GM21529 (cell line): Measurements from ENCODE around the gene P4HA2.
"Not testable (repeated sequence)": the region's sequence is repeated elsewhere in the genome, so short reads cannot be mapped to it uniquely, and the experiment has no call there.

Experiments
- ATAC-seq: cut with Tn5 transposase; IDR thresholded peaks from one replicate; pipeline ENCODE4 v1.9.1; 2021; ENCODE audit not compliant: unreplicated experiment

The P4HA2 gene

DNA sequence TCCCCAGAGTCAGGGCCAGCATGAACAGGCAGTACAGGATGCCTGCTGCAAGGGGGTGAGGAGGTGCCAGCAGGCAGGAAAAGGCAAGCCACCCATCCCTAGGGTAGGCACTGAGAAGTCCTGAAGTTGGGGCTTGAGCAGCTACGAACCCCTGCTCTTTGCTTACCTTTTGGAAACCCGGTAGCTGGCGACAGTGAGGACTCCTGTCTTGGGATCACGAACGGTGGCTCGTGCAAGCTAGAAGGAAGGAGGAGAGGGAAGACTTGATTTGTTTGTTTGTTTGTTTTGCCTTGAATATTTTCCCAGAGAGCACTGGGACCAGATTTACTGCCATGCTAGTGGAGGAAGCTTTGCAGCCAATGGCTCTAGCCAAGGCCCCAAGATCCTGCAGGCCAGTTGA lies 23.7 kb downstream of the P4HA2 start:
- ATAC-seq = no peak

DNA sequence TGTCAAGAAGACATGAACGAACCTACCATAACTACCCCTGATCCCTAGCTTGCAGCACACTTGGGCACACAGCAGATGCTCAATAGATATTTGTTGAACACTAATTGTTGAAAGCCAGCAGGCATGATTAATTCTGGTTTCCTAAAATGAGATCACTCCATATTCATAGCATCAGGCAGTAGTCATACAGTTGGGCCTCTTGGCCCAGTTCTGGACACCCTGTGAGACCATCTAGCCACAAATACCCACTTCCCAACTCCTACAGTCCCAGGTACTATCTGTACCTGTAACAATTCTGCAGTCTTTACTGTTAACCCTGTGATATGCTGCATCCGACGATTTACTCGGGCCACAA lies 24.2 kb downstream of the P4HA2 start:
- ATAC-seq = no peak

- no peak for ATAC-seq
These were observed 24.8 kb downstream of the P4HA2 start for GRCh38 chr5:132202711-132203463.

DNA sequence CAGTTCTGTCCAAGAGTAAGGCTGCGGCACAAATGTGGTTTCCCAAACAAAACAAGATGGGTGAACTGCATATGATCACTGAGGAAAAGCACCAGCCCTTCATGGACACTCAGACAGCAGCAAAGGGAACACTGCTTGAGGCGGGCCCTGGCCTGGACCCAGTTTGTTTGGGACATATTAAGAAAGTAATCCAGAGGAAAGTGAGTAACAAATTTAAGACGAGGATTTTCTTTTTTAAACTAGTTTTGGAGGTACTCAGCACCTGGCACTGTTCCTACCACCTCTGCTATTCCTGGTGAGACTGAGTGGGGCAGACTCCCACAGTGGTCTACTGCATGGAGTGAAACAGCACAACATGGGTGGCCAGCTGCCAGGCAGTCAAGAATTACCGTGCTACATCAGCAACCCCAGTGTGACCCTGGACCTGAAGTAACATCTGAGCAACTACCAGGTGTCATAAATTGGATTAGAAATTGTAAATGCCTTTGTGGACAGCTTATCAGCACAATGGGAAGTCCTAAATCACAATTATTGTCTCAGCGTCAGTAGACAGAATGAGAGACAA lies 28.5 kb downstream of the P4HA2 start:
- ATAC-seq = no peak

GRCh38 chr5:132198571-132198970 lies 29.1 kb downstream of the P4HA2 start:
- ATAC-seq = no peak

DNA sequence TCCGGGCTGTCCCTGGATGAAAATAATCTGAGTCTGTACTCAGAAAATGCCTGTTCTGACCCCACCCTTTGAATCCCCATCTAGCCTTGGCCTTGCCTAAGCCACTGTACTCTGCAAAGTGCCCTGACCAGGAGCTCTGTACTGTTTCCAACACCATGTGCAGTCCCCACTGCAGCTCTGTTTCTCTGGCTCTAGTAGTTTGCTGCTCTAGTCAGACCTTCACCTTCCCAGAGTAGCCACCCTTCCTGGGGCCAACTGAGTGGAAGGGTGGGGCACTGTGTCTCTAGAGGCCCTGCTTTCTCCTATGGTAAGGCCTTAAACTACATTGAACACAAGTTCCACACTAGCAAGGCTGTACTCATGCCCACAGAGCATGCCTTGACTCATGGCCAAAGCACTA lies 31.9 kb downstream of the P4HA2 start:
- no peak for ATAC-seq

DNA sequence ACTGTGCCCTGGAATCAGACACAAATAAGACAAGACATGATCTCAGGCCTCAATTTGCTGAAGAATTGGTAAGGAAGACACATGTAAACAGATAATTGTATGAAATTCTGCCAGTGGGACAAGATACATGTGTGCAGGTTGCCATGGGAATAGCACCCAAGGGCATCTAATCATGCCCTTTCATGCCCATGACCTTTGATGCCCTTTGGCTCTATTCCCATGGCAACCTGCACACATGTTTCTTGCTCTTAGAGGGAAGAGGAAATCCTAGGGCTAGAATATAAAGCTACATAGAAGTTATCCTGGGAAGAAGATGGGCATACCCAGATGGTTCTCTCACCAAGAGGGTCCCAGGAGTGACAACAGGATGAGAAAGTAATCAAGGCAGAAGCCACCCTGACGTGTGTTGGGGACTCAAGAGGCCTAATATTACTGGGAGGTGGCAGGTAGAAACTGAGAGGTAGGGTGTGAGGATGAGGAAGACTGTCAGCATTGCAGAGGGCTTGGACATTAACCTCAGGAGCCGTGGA lies 34.4 kb downstream of the P4HA2 start:
- ATAC-seq = no peak

- peak; percentile 100 for ATAC-seq
These were observed 37.4 kb downstream of the P4HA2 start for GRCh38 chr5:132190161-132190817.

DNA sequence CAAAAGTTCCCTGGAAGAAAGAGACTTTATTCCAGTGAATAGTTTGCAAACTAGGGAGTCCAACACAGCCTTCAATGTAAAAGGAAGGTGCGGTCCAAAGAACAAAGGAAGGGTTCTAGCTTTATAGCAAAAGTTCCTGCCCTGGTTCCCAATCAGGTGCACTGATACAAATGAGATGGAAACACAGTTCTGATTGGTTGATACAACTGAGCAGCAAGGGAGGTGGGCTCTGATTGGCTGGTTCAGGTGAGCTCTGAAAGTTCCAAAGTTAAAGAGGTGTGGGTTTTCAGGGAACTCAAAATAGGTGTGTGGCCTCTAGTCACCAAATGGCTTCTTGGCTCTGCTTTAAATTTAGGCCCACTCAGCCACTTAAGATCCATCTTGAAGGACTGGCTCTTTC lies 43.1 kb downstream of the P4HA2 start:
- ATAC-seq = no peak

GRCh38 chr5:132183723-132184122 lies 43.9 kb downstream of the P4HA2 start:
- ATAC-seq = no peak

DNA sequence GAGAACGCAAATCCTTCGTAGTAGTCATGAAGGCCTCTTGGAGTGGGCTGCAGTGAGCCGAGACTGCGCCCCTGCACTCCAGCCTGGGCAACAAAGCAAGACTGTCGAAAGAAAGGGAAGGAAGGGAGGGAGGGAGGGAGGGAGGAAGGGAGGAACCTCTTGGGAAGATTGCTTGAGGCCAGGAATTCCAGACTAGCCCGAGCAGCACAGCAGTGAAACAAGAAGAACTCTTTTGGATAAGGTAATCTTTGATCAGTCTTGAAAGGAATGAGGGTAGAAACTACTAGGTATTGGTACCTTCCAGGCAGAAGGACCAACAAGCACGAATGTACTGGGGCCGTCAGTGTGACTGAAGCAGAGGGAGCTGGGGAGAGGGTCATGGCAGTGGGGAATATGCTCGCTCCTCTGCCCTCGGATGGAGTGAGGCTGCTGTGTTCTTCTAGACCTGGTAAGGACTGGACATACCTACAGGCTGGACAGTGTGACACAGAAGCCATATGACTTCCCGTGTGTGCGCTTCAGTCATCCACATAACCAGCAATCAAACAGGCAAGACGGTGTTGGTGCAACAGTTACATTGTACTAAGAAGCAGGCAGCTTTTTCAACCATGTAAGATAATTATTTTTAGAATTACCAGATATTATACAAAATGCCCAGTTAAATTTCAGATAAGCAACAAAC lies 45.2 kb downstream of the P4HA2 start:
- no peak for ATAC-seq

DNA sequence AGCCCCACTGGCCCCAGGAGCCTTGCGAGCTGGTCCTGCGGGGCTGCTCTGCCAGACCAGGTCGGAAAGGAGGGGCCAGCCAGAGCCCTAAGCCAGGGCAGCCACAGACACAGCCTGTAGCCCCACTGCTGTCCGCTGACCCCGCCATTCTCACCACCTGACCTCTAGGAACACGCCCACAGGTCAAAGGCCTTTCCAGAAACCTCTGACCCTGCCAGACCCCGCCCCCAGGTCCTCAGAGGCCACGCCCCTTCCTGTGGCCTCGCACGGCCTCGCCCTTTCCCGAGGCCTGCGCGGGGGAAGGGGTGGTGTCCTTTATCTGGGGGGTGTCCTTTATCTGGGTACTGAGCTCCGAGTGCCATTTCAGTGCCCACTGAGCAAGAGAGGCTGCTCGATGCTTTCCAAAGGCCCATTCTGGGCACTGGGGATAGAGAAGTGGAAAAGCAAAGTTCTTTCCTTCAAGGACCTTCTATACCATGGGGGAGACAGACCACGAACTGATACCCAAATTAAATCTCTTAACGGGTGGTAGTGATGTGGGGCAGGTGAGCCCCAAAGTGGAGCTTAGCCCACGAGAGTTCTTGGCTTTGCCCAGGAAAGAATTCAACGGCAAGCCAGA lies 46.5 kb downstream of the P4HA2 start:
- ATAC-seq = no peak

DNA sequence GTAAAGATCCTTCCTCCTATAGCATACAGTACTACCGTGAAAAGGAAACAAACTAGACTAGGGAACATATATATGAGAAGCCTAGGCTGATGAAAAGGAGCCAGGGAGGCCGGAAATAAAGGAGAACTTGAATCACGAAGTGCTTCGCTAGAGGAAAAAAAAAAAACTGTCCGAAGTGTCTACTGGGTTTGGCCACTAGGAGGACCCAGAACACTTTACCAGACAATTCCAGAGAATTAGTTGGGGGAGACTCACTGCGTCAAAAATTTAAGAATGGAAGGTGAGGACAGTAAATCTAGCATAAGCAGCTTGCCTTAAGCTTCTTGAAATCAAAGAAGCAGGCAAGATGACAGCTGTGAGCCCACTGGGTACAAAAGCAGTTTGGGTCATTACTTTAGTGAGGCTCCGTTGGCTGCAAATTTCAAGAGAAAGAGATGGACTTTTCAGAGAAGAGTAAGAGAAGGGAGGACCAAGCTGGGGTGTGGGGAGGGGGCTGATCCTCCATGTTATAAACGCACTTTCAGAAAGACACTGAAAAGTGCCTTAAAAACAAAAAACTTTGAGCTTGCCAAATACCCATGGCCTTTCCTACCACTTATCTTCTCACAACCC lies 47.4 kb downstream of the P4HA2 start:
- ATAC-seq = no peak

DNA sequence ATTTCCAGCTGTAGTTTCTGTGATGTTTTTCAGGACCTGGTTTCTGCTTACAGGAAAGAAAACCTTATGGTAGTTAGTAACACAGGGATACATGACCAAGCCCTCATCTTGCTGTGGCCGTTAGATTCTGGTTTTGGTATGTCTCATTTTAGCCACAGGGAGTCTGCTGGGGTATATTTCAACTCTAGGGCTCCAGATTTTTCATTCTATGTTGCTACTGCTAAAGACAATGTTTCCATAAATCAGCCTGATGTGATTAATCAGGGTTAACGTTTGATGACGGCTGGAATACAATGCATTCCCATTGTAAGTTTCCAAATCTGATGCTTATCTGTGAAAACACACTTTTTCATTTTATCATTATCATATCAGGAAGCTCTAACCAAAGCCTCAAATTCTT lies 48.2 kb downstream of the P4HA2 start:
- ATAC-seq = no peak

DNA sequence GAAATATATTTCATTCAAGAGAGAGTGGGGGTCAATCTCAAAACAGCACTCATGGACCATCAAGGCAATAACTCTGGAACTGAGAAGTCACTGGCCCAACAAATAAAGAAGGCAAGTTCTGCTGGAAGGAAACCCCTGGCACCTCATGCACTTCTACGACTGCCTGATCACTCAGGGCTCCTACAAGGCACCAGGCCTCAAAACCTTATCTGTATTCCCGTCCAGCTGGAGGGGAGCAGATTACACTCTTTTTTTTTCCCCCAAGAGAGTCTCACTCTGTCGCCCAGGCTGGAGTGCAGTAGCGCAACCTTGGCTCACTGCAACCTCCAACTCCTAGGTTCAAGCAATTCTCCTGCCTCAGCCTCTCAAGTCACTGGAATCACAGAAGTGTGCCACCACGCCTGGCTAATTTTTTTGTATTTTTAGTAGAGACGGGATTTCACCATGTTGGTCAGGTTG lies 49.9 kb downstream of the P4HA2 start:
- ATAC-seq = no peak

GRCh38 chr5:132176987-132177386 lies 50.7 kb downstream of the P4HA2 start:
- peak; percentile 78 for ATAC-seq

DNA sequence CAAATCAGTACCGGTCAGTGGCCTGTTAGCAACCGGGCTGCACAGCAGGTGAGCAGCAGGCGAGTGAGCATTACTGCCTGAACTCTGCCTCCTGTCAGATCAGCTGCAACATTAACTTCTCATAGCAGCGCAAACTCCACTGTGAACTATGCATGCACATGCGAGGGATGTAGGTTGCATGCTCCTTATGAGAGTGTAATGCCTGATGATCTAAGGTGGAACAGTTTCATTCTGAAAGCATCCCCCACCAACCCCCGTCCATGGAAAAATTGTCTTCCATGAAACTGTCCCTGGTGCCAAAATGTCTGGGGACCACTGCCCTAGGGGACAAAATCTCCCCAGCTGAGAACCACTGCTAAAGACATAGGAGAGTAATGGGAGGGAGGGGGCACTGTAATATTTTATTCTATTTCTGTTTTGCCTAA lies 51.1 kb downstream of the P4HA2 start:
- peak; percentile 32 for ATAC-seq

DNA sequence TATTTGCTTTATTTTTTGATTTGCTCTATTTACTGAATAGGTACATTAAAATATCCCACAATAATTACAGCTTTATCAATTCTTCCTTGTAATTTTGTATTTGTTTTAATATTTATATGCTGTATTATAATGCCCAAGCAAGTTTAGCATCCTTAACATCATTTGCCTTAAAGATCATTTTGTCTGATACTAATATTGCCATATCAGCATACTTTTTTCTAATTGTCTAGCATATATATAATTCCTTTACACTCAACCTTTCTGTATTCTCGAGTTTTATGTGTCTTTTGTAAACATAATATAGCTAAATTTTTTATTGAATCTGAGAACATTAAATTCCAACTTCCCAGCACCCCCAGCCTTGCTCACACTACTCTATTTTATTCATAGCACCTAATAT lies 64.7 kb downstream of the P4HA2 start:
- ATAC-seq = no peak

GRCh38 chr5:132161574-132162326 lies 65.9 kb downstream of the P4HA2 start:
- ATAC-seq = not testable (repeated sequence)

- ATAC-seq = no peak
These were observed 71.2 kb downstream of the P4HA2 start for GRCh38 chr5:132156413-132156812.
